GM21576 (cell line): Measurements from ENCODE around the gene DEFB121.
"Not testable (repeated sequence)": the region's sequence is repeated elsewhere in the genome, so short reads cannot be mapped to it uniquely, and the experiment has no call there.

Experiments used
- ATAC-seq: cut with Tn5 transposase; IDR thresholded peaks from one replicate; pipeline ENCODE4 v1.9.1; 2021; ENCODE audit warnings: mild to moderate bottlenecking, moderate library complexity; ENCODE audit not compliant: unreplicated experiment

The DEFB121 gene

DNA sequence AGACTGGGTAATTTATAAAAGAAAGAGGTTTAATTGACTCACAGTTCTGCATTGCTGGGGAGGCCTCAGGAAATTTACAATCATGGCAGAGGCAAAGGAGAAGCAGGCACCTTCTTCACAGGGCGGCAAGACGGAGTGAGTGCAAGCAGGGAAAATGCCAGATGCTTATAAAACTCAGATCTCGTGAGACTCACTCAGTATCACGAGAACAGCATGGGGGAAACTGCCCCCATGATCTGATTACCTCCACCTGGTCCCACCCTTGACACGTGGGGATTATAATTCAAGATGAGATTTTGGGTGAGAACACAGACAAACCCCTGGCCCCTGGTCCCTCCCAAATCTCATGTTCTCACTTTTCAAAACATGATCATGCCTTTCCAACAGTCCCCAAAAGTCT lies 41.7 kb downstream of the DEFB121 start:
- not testable (repeated sequence) for ATAC-seq

DNA sequence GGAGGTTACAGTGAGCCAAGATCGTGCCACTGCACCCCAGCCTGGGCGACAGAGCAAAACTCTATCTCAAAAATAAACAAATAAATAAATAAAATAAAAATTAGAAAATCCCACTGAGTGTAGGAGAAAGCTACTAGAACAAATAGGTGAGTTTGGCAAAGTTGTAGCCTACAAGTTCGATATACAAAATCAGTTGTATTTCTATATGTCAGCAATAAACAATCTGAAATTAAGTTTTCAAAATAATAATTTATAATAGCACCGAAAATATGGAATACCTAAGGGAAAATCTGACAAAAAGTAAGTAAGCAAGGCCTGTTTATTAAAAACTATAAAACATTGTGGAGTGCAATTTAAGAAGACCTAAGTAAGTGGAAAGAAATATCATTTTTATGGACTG lies 42.7 kb downstream of the DEFB121 start:
- ATAC-seq: no peak

- no peak for ATAC-seq
Observed at GRCh38 chr20:31355981-31356380, 50.0 kb downstream of the DEFB121 start.
